Upper lobe of right lung (tissue), 1 donor: Measurements from ENCODE around the gene ABCB9. TPM values are rescaled to one million over a fixed set of nuclear protein-coding genes. Genes with fewer than 3 reads are reported as not detected.

Experiments used
- ATAC-seq: fragments of 200-7000 bp; cut with Tn5 transposase; one replicate; pipeline ENCODE4 v1.9.1; 2020; ENCODE audit warnings: mild to moderate bottlenecking, moderate library complexity
- DNase-seq: peaks from one replicate; pipeline ENCODE4 v3.0.0-alpha.2; 2020
- H3K27ac ChIP-seq: fragments of 200-600 bp; one replicate; pipeline ENCODE4 v1.8.0; 2022
- H3K27me3 ChIP-seq: fragments of 200-600 bp; one replicate; pipeline ENCODE4 v1.8.0; 2022; ENCODE audit warnings: mild to moderate bottlenecking
- H3K36me3 ChIP-seq: fragments of 200-600 bp; one replicate; pipeline ENCODE4 v1.8.0; 2022
- H3K4me1 ChIP-seq: fragments of 200-600 bp; one replicate; pipeline ENCODE4 v1.8.0; 2022
- H3K4me3 ChIP-seq: fragments of 200-600 bp; one replicate; pipeline ENCODE4 v1.8.0; 2022; ENCODE audit warnings: mild to moderate bottlenecking
- H3K9me3 ChIP-seq: fragments of 200-600 bp; one replicate; pipeline ENCODE4 v1.8.0; 2022
- CTCF ChIP-seq: fragments of 200-600 bp; IDR thresholded peaks from one replicate; pipeline ENCODE4 v1.8.0; 2022; ENCODE audit warnings: antibody characterized with exemption
- intact Hi-C: fragments of 100-400 bp; cut with DNase I; formaldehyde crosslinking; loops from one replicate; pipeline ENCODE4 v1.11.0; 2022
- total RNA-seq: library from RNA; stranded (reverse); fragmentation: NEBNext Ultra II Directional; extraction: Animal tissue kit (Norgen Biotek cat#: 25700); gene quantifications from one replicate; pipeline ENCODE4 v1.2.1, GENCODE V29; 2021
- donor health status: DM: no; HTN: yes; CAD: no; lungs with severe emphysema.

Gene ABCB9
- total RNA-seq, 1 donor from 2014 or later, result 5.2 TPM

DNA sequence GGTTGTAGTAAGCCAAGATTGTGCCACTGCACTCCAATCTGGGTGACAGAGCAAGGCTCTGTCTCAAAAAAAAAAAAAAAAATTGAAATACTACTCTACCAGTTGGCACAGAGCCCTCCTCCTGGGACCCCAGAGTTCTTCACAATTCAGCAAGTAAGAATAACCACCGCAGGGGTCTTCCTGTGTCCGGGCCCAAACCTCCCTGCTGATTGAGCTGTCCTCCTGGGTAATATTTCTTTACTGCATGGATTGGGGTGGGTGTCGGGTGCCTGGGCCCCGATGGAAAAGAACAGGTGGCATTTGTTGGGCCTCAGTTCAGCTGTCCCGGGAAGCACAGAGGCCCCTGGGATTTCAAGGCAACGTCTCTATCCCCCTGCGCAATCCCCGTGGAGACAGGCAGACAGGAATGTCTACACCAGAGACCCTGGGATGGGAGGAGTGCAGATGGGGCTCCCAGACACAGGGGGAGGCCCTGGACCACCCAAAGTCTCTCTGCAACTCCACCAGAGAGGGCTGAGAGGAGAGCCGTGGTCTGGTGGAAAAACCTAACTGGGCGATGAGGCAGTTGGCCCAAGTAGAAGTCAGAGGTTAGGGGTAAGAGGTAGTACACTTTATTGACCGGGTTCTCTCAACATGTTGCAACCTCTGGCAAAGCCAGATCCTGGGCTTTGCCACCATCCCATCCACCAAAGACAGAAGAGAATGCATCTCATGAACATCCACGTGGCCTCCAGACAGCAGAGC is 37.7 kb downstream of the ABCB9 start:
- intact Hi-C loops, result no loop called here
- DNase-seq, result no peak
- Histone ChIP-seq H3K27me3 (no peaks in the 10 kb centered on the region), H3K36me3 (no peaks in the 10 kb centered on the region), H3K27ac (no peak overlapping the region), H3K4me3 (no peak overlapping the region), H3K9me3 (no peaks in the 10 kb centered on the region), H3K4me1 (no peaks in the 10 kb centered on the region)
- ATAC-seq, result no peak
- TF ChIP-seq CTCF, result no peak

DNA sequence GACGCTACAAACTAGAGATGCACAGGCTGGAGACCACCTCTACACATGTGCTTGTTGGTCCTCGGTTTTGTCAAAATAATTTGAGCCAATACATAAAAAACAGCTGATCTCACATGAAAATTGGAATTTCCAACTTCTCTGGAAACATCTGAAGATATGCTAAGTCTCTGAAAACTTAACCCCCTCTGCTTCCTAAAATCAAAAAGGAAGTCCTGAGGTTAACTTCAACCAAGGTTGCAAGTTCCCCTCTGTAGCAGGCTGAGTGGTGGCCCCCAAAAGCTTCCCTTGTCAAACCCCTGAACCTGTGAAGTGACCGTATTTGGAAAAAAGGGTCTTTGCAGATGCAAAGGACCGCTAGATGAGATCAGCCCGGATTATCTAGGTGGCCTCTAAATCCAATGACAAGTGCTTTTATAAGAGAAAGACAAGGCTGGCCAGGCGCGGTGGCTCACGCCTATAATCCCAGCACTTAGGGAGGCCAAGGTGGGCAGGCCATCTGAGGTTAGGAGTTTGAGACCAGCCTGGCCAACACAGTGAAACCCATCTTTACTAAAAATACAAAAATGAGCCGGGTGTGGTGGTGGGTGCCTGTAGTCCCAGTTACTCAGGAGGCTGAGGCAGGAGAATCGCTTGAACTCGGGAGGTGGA is 38.4 kb downstream of the ABCB9 start:
- Histone ChIP-seq H3K9me3 (no peaks in the 10 kb centered on the region), H3K27me3 (no peaks in the 10 kb centered on the region), H3K36me3 (no peaks in the 10 kb centered on the region), H3K27ac (no peak overlapping the region), H3K4me1 (no peaks in the 10 kb centered on the region), H3K4me3 (no peak overlapping the region)
- intact Hi-C loops, result no loop called here
- TF ChIP-seq CTCF, result no peak
- ATAC-seq (no peak), DNase-seq (no peak)

GRCh38 chr12:122921917-122922316 is 44.3 kb downstream of the ABCB9 start:
- Histone ChIP-seq H3K27ac (no peak overlapping the region), H3K9me3 (no peaks in the 10 kb centered on the region), H3K36me3 (no peaks in the 10 kb centered on the region), H3K4me3 (no peak overlapping the region), H3K4me1 (peaks cover 6% of the 10 kb centered on the region), H3K27me3 (no peaks in the 10 kb centered on the region)
- no peak for DNase-seq
- TF ChIP-seq CTCF, result no peak
- ATAC-seq, result peak; percentile 40
- intact Hi-C loops, result no loop called here

DNA sequence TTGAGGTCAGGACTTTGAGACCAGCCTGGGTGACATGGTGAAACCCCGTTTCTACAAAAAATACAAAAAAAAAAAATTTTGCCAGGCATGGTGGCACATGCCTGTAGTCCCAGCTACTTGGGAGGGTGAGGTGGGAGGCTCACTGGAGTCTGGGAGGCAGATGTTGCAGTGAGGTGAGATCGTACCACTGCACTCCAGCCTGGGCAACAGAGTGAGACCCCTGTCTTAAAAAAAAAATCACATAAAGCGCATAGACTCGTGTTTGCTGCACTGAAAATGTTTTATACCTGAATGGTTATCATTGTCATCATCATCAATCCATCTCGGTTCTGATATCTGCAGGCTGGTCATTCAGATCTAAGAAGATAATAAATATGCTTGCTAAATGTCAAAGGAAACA is 45.6 kb downstream of the ABCB9 start:
- Histone ChIP-seq H3K4me3 (no peak overlapping the region), H3K9me3 (no peaks in the 10 kb centered on the region), H3K27ac (no peak overlapping the region), H3K4me1 (peaks cover 6% of the 10 kb centered on the region), H3K36me3 (no peaks in the 10 kb centered on the region), H3K27me3 (no peaks in the 10 kb centered on the region)
- no peak for TF ChIP-seq CTCF
- intact Hi-C loops, result no loop called here
- DNase-seq, result no peak
- ATAC-seq, result no peak

DNA sequence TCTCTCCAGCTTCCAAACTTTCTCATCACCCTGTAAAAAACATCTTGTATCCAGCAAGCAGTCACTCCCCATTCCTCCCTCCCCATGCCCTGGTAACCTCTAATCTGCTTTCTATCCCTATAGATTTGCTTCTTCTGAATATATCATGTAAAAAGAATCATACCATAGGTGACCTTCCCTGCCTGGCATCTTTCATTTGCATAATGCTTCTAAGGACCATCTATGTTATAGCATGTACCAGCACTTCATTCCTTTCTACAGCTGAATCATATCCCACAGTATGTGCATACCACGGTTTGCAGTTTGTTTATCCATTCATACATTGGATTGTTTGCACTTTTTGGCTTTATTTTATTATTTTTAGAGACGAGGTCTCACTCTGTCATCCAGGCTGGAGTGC is 47.4 kb downstream of the ABCB9 start:
- no peak for TF ChIP-seq CTCF
- DNase-seq, result no peak
- peaks cover 6% of the 10 kb centered on the region for H3K4me1 ChIP-seq
- H3K9me3 ChIP-seq, result no peaks in the 10 kb centered on the region
- no peaks in the 10 kb centered on the region for H3K27me3 ChIP-seq
- H3K36me3 ChIP-seq, result no peaks in the 10 kb centered on the region
- no peak for ATAC-seq
- intact Hi-C loops, result no loop called here
- H3K27ac ChIP-seq, result no peak overlapping the region
- H3K4me3 ChIP-seq, result no peak overlapping the region
